Stimulated activated naive B cell treated with anti-CD40 and anti-IgM and Interleukin-4, amounts not matched to agents 10 μg/mL and 1 μg/mL and 100 μg/mL, for 72 hours (primary cell): Measurements from ENCODE around the gene PAX2.
A peak's percentile ranks its signal among the peaks of the same experiment; 100 is the strongest.

ENCODE experiments used
- ATAC-seq, 2 donors: fragments of 150-1000 bp; cut with Tn5 transposase; replicated peaks; 2 replicates each; pipeline ENCODE4 v1.10.0; 2021; ENCODE audit warnings: moderate library complexity in 1 of 2
- DNase-seq: peaks from one replicate; pipeline ENCODE4 v3.0.0; 2021
- H3K27ac Mint-ChIP-seq: one replicate; pipeline ENCODE4 v1.8.0; 2022; ENCODE audit warnings: mild to moderate bottlenecking, mixed read lengths
- H3K27me3 Mint-ChIP-seq, 2 donors: one replicate each; pipeline ENCODE4 v1.8.0; 2022; ENCODE audit warnings: mixed read lengths in 2 of 2
- H3K36me3 Mint-ChIP-seq, 2 donors: one replicate each; pipeline ENCODE4 v1.8.0; 2022; ENCODE audit warnings: mixed read lengths in 2 of 2, mild to moderate bottlenecking in 1 of 2
- H3K4me1 Mint-ChIP-seq, 2 donors: one replicate each; pipeline ENCODE4 v1.8.0; 2022; ENCODE audit warnings: mixed read lengths in 2 of 2, mild to moderate bottlenecking in 1 of 2
- H3K4me3 Mint-ChIP-seq, 2 donors: one replicate each; pipeline ENCODE4 v1.8.0; 2022; ENCODE audit warnings: mild to moderate bottlenecking in 2 of 2, mixed read lengths in 2 of 2, moderate library complexity in 1 of 2
- H3K9me3 Mint-ChIP-seq, 2 donors: one replicate each; pipeline ENCODE4 v1.8.0; 2022; ENCODE audit warnings: mixed read lengths in 2 of 2, mild to moderate bottlenecking in 1 of 2

Gene PAX2

GRCh38 chr10:100715101-100715444, 30.3 kb upstream of the PAX2 start:
- Mint-ChIP-seq H3K27ac (peak overlapping the region; percentile 85), H3K4me3 (peak overlapping the region; percentile 46 to 77), H3K4me1 (peaks cover 9 to 15% of the 10 kb centered on the region in 2 donors), H3K27me3 (peaks cover 80 to 94% of the 10 kb centered on the region in 2 donors), H3K9me3 (peaks cover 0 to 4% of the 10 kb centered on the region in 2 donors), H3K36me3 (peaks cover 0 to 4% of the 10 kb centered on the region in 2 donors)
- ATAC-seq (no peak), DNase-seq (no peak)

GRCh38 chr10:100715445-100716385, 29.7 kb upstream of the PAX2 start:
- ATAC-seq (no peak), DNase-seq (no peak)
- H3K27me3 Mint-ChIP-seq, result peaks cover 84 to 98% of the 10 kb centered on the region in 2 donors
- peak overlapping the region; percentile 46 to 77 for H3K4me3 Mint-ChIP-seq
- H3K36me3 Mint-ChIP-seq, result peaks cover 0 to 4% of the 10 kb centered on the region in 2 donors
- peaks cover 9 to 15% of the 10 kb centered on the region in 2 donors for H3K4me1 Mint-ChIP-seq
- peak overlapping the region; percentile 85 for H3K27ac Mint-ChIP-seq
- peaks cover 0 to 4% of the 10 kb centered on the region in 2 donors for H3K9me3 Mint-ChIP-seq

GRCh38 chr10:100717166-100717565, 28.2 kb upstream of the PAX2 start:
- no peak for ATAC-seq
- H3K36me3 Mint-ChIP-seq, result peaks cover 0 to 4% of the 10 kb centered on the region in 2 donors
- no peak overlapping the region for H3K4me3 Mint-ChIP-seq
- H3K27me3 Mint-ChIP-seq, result peaks cover 74 to 90% of the 10 kb centered on the region in 2 donors
- no peak overlapping the region for H3K27ac Mint-ChIP-seq
- H3K9me3 Mint-ChIP-seq, result peaks cover 0 to 4% of the 10 kb centered on the region in 2 donors
- peaks cover 9 to 15% of the 10 kb centered on the region in 2 donors for H3K4me1 Mint-ChIP-seq
- DNase-seq, result no peak

GRCh38 chr10:100718197-100718742, 27.1 kb upstream of the PAX2 start:
- Mint-ChIP-seq H3K36me3 (peaks cover 0 to 4% of the 10 kb centered on the region in 2 donors), H3K4me1 (peaks cover 11 to 13% of the 10 kb centered on the region in 2 donors), H3K27me3 (peaks cover 69 to 86% of the 10 kb centered on the region in 2 donors), H3K27ac (no peak overlapping the region), H3K4me3 (no peak overlapping the region), H3K9me3 (peaks cover 0 to 4% of the 10 kb centered on the region in 2 donors)
- DNase-seq (no peak), ATAC-seq (no peak)

GRCh38 chr10:100723180-100723579, 22.2 kb upstream of the PAX2 start:
- H3K27ac Mint-ChIP-seq, result peak overlapping the region; percentile 1

GRCh38 chr10:100723770-100724530, 21.4 kb upstream of the PAX2 start:
- ATAC-seq, result no peak
- H3K4me3 Mint-ChIP-seq, result peak overlapping the region; percentile 29 to 57
- no peak for DNase-seq
- H3K27ac Mint-ChIP-seq, result peak overlapping the region; percentile 56
- peaks cover 12 to 14% of the 10 kb centered on the region in 2 donors for H3K4me1 Mint-ChIP-seq
- H3K9me3 Mint-ChIP-seq, result no peaks in the 10 kb centered on the region
- H3K27me3 Mint-ChIP-seq, result peaks cover 72 to 76% of the 10 kb centered on the region in 2 donors
- no peaks in the 10 kb centered on the region for H3K36me3 Mint-ChIP-seq

More at GRCh38 chr10:100723180-100723579, 22.2 kb upstream of the PAX2 start:
- no peak for DNase-seq
- peaks cover 70 to 74% of the 10 kb centered on the region in 2 donors for H3K27me3 Mint-ChIP-seq
- no peak overlapping the region for H3K4me3 Mint-ChIP-seq
- H3K36me3 Mint-ChIP-seq, result no peaks in the 10 kb centered on the region
- ATAC-seq, result no peak
- peaks cover 7% of the 10 kb centered on the region in 2 donors for H3K4me1 Mint-ChIP-seq
- no peaks in the 10 kb centered on the region for H3K9me3 Mint-ChIP-seq

GRCh38 chr10:100724531-100725027, 20.8 kb upstream of the PAX2 start:
- Mint-ChIP-seq H3K4me3 (no peak overlapping the region), H3K4me1 (peaks cover 14 to 20% of the 10 kb centered on the region in 2 donors), H3K27me3 (peaks cover 74 to 76% of the 10 kb centered on the region in 2 donors), H3K9me3 (no peaks in the 10 kb centered on the region), H3K36me3 (no peaks in the 10 kb centered on the region), H3K27ac (no peak overlapping the region)
- DNase-seq (no peak), ATAC-seq (no peak)

- H3K9me3 Mint-ChIP-seq, result no peaks in the 10 kb centered on the region
- no peak overlapping the region for H3K4me3 Mint-ChIP-seq
- no peak for DNase-seq
- peaks cover 73 to 76% of the 10 kb centered on the region in 2 donors for H3K27me3 Mint-ChIP-seq
- peaks cover 15 to 25% of the 10 kb centered on the region in 2 donors for H3K4me1 Mint-ChIP-seq
- ATAC-seq, result no peak
- H3K27ac Mint-ChIP-seq, result no peak overlapping the region
- H3K36me3 Mint-ChIP-seq, result peaks cover 0 to under 1% of the 10 kb centered on the region in 2 donors
These were observed 20.3 kb upstream of the PAX2 start for GRCh38 chr10:100725071-100725471.

- peaks cover 20 to 34% of the 10 kb centered on the region in 2 donors for H3K4me1 Mint-ChIP-seq
- ATAC-seq (no peak), DNase-seq (no peak)
- H3K4me3 Mint-ChIP-seq, result no peak overlapping the region
- no peak overlapping the region for H3K27ac Mint-ChIP-seq
- peaks cover 69 to 75% of the 10 kb centered on the region in 2 donors for H3K27me3 Mint-ChIP-seq
- no peaks in the 10 kb centered on the region for H3K9me3 Mint-ChIP-seq
- peaks cover 0 to 2% of the 10 kb centered on the region in 2 donors for H3K36me3 Mint-ChIP-seq
These were observed 19.4 kb upstream of the PAX2 start for GRCh38 chr10:100725869-100726426.

- DNase-seq (no peak), ATAC-seq (no peak)
- peaks cover 26 to 44% of the 10 kb centered on the region in 2 donors for H3K4me1 Mint-ChIP-seq
- H3K36me3 Mint-ChIP-seq, result peaks cover 0 to 2% of the 10 kb centered on the region in 2 donors
- H3K27me3 Mint-ChIP-seq, result peaks cover 79 to 85% of the 10 kb centered on the region in 2 donors
- no peak overlapping the region for H3K27ac Mint-ChIP-seq
- H3K4me3 Mint-ChIP-seq, result no peak overlapping the region
- peaks cover 0 to 2% of the 10 kb centered on the region in 2 donors for H3K9me3 Mint-ChIP-seq
These were observed 17.6 kb upstream of the PAX2 start for GRCh38 chr10:100727808-100728207.

- ATAC-seq (peak in 1 of 2 donors; percentile 13), DNase-seq (no peak)
- peaks cover 77 to 87% of the 10 kb centered on the region in 2 donors for H3K27me3 Mint-ChIP-seq
- H3K4me3 Mint-ChIP-seq, result peak overlapping the region; percentile 51 to 76
- H3K4me1 Mint-ChIP-seq, result peaks cover 22 to 37% of the 10 kb centered on the region in 2 donors
- H3K27ac Mint-ChIP-seq, result no peak overlapping the region
- H3K9me3 Mint-ChIP-seq, result peaks cover 0 to 2% of the 10 kb centered on the region in 2 donors
- H3K36me3 Mint-ChIP-seq, result peaks cover 0 to 2% of the 10 kb centered on the region in 2 donors
These were observed 16.2 kb upstream of the PAX2 start for GRCh38 chr10:100728928-100729861.

- H3K27me3 Mint-ChIP-seq, result peaks cover 82 to 92% of the 10 kb centered on the region in 2 donors
- ATAC-seq (no peak), DNase-seq (no peak)
- peaks cover 27 to 40% of the 10 kb centered on the region in 2 donors for H3K4me1 Mint-ChIP-seq
- H3K4me3 Mint-ChIP-seq, result peak overlapping the region; percentile 64 to 76
- peak overlapping the region; percentile 21 for H3K27ac Mint-ChIP-seq
- H3K36me3 Mint-ChIP-seq, result peaks cover 0 to 3% of the 10 kb centered on the region in 2 donors
- peaks cover 0 to 2% of the 10 kb centered on the region in 2 donors for H3K9me3 Mint-ChIP-seq
These were observed 15.3 kb upstream of the PAX2 start for GRCh38 chr10:100729862-100730724.
